ENCODE results near the gene OAS1.

GRCh38 chr12:112961536-112961935 lies 54.8 kb downstream of the OAS1 start:
- TF ChIP-seq, protein P1, sequence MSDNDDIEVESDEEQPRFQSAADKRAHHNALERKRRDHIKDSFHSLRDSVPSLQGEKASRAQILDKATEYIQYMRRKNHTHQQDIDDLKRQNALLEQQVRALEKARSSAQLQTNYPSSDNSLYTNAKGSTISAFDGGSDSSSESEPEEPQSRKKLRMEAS (IDR thresholded peaks at IDR 0.05; ENCODE audit: insufficient read depth, insufficient read length) = no peak
- TF ChIP-seq, protein P2, sequence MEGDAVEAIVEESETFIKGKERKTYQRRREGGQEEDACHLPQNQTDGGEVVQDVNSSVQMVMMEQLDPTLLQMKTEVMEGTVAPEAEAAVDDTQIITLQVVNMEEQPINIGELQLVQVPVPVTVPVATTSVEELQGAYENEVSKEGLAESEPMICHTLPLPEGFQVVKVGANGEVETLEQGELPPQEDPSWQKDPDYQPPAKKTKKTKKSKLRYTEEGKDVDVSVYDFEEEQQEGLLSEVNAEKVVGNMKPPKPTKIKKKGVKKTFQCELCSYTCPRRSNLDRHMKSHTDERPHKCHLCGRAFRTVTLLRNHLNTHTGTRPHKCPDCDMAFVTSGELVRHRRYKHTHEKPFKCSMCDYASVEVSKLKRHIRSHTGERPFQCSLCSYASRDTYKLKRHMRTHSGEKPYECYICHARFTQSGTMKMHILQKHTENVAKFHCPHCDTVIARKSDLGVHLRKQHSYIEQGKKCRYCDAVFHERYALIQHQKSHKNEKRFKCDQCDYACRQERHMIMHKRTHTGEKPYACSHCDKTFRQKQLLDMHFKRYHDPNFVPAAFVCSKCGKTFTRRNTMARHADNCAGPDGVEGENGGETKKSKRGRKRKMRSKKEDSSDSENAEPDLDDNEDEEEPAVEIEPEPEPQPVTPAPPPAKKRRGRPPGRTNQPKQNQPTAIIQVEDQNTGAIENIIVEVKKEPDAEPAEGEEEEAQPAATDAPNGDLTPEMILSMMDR (IDR thresholded peaks at IDR 0.05; ENCODE audit: extremely low read depth in 1 of 2, insufficient read depth in 1 of 2, low read depth in 1 of 2, low read length in 2 of 2) = no peak
- TF ChIP-seq EZH2 (IDR thresholded peaks at IDR 0.05; ENCODE audit: borderline replicate concordance, low read depth, low read length, severe bottlenecking) (no peak), POLR2A (IDR thresholded peaks at IDR 0.05; ENCODE audit: low read depth, low read length) (no peak), POLR2AphosphoS5 (IDR thresholded peaks at IDR 0.05; ENCODE audit: insufficient read depth, low read depth, low read length) (no peak), MYC (IDR thresholded peaks at IDR 0.05; ENCODE audit: low read depth, low read length) (no peak), JUN (IDR thresholded peaks at IDR 0.05; ENCODE audit: borderline replicate concordance, insufficient read depth, insufficient read length, low read depth) (no peak), FOS (IDR thresholded peaks at IDR 0.05; ENCODE audit: borderline replicate concordance, insufficient read depth, low read length) (no peak)

Measured in endothelial cell of umbilical vein (primary cell).